Cortex of kidney (tissue), 1 donor: Measurements from ENCODE around the gene PRKG2.
"Not testable (repeated sequence)": the region's sequence is repeated elsewhere in the genome, so short reads cannot be mapped to it uniquely, and the experiment has no call there.

Experiments
- DNase-seq: peaks from one replicate; lab custom pipeline; 2025; lab: John Stamatoyannopoulos, UW

Gene PRKG2, protein sequence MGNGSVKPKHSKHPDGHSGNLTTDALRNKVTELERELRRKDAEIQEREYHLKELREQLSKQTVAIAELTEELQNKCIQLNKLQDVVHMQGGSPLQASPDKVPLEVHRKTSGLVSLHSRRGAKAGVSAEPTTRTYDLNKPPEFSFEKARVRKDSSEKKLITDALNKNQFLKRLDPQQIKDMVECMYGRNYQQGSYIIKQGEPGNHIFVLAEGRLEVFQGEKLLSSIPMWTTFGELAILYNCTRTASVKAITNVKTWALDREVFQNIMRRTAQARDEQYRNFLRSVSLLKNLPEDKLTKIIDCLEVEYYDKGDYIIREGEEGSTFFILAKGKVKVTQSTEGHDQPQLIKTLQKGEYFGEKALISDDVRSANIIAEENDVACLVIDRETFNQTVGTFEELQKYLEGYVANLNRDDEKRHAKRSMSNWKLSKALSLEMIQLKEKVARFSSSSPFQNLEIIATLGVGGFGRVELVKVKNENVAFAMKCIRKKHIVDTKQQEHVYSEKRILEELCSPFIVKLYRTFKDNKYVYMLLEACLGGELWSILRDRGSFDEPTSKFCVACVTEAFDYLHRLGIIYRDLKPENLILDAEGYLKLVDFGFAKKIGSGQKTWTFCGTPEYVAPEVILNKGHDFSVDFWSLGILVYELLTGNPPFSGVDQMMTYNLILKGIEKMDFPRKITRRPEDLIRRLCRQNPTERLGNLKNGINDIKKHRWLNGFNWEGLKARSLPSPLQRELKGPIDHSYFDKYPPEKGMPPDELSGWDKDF

GRCh38 chr4:81214881-81215868 is at the start of gene PRKG2:
PRKG2 (minus strand) TSS chr4:81215222; CDS start chr4:81205047, 10,175 bp downstream.
- no peak for DNase-seq

DNA sequence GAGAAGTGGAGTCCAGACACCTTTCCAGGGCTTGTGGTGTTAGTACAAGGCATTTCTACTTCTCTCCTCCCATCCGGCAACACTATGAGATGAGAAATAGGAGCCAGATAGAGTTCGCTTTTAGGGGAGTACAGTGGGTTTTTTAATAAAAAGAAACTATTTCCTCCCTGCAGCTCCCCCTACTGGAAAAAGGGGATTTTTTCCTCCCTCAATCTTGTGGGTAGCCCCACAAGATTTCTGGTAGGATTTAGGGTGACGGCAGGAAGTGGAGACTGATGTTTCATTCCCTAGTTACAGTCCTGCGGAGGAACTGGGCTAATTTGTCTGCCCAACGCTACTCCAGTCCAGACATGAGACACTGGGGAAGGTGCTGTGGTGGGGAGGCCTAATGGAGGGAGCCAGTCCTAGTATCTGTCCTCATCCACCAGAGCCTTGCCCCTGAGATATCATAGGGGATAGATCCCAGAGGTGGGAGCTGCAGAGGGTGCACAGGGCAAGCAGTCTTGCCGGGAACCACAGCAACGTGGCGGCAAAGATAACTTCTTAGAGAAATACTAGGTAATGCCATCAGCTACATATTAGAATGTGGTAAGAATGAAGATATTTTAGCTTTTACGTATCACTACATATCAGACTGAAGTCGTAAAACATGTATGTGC is 45.5 kb upstream of the PRKG2 start:
- no peak for DNase-seq

DNA sequence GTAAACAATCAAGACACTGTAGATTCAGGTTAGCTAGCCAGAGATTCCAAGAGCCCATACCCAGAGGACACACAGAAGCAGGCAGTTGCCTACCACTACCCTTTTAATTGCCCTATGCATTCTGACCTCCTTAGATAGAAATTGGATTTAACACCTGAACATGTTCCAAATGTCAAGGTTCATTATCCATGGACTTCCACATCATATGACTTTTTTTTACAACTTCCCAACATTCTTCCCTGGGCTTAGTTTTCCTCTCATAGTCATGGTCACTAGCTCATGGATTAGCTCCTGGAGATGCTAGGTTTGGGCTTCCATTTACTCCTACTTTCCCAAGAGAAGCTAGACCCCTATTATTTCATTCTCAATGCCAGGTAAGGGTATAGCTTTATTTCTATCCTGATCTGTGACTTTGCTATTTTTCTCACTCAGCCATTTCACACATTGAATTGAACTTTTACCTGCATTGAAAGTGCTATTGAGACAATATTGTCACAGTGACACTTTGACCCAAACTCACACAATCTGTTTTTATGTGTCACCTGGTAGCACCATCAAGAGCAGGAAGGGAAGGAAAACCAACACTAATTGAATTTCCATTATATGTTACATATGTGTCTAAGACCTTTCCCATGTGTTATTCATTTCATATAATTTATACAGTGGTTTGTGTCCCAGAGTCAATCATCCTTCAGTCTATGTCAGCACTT is 44.0 kb upstream of the PRKG2 start:
- DNase-seq: no peak

DNA sequence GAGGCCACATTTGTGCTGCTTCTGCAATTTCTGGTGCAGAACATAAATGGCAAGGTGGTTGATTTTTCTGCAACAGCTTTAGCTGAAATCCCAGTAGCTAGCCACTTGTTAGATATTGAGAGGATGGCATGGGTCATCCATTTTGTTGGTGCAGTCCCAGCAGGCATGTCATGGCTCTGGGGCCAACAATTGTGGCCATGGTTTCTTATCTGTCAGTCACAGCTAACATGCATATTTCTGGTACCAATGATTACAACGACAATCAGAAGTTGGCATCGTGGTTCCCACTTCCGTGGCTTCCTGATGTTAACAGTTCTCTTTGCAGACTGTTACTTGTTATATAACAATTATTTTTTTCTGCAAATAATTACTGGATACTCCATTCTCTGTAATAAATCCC is 42.8 kb upstream of the PRKG2 start:
- DNase-seq: no peak

GRCh38 chr4:81257021-81257420 is 42.0 kb upstream of the PRKG2 start:
- DNase-seq: no peak

GRCh38 chr4:81256059-81256970 is 41.3 kb upstream of the PRKG2 start:
- no peak for DNase-seq

GRCh38 chr4:81255524-81255923 is 40.5 kb upstream of the PRKG2 start:
- DNase-seq: no peak

- DNase-seq: no peak
These were observed 35.4 kb upstream of the PRKG2 start for GRCh38 chr4:81250430-81250829.

DNA sequence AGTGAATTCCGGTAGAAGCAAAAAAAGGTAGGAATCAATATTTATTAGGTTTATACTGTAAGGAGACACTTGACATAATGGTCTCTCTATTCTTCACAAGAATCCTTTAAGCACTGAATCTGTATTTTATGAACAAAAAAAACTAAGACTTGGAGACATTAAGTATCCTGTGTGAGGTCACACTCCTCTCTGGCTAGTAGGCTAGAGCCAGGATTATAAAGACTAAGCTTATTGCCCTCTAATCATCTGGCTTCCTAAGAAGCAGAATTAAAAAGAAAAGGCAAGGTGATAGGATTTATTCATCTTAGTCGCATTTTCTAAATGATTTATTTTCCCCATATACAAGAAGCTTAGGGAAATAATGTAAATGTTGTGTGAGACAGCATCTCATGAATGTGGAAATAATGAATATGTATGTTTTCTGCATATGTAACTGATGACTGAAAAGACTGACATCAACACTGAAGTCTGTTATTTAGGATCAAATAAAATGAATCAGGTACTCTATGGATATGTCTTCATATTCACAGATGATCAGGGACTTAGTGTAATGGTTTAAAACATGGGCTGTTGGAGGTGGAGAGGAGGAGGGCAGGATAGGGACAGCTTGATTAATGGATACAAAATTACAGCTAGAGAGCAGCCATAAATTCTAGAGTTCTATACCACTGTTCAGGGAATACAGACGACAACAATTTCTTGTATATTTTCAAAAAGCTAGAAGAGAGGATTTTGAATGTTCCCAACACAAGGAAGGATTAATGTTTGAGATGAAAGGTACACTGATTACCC is 30.4 kb upstream of the PRKG2 start:
- DNase-seq: no peak

DNA sequence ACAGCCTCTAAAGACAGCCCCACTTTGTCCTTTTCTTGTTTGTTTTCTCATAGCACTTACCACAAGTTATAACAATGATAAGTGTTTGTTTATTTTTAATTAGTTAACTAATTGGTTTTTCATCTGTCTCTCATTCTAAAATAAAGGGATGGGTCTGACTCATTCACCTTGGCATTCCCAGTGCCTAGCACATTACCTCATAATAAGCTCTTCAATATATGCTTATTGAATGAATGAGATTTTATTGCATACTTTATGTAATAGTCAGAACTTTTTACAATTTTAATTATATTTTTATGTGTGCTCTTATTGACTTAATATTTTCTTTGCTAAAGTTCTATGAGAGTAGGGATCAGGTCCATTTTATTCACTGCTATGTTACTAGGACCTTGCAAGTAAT is 22.8 kb upstream of the PRKG2 start:
- DNase-seq: no peak

DNA sequence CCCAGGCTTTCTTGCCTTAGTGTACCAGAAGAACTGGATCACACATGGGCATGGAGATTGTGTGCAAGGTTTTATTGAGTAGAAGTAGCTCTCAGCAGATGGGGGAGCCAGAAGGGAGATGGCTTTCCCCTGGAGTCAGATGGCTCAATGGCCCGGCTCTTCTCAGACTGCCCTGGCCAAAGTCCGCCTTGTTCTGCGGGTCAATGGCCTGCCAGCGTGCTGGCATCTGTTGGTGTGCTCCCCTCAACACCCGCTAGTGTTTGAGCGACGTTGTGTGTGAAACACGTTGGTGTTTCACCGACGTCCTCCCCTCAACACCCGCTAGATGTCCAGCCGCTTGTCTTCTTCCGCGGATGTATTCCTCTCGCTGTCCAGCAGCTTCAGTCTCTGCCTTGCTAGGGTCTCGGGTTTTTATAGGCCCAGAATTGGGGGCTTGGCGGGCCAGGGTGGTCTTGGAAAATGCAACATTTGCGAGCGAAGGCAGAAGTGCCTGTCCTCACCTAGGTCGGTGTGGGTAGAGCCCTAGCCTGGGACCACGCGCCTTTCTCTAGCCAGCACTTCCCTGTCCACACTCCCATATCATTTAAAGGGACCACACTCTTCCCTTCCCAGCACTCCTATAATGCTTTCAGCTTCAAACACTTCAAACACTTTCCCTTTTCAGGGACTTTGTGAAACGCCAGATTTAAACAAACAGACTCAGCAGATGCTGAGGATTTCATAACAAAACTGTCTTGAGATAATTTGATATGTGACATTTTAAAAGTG is 21.1 kb upstream of the PRKG2 start:
- no peak for DNase-seq

DNA sequence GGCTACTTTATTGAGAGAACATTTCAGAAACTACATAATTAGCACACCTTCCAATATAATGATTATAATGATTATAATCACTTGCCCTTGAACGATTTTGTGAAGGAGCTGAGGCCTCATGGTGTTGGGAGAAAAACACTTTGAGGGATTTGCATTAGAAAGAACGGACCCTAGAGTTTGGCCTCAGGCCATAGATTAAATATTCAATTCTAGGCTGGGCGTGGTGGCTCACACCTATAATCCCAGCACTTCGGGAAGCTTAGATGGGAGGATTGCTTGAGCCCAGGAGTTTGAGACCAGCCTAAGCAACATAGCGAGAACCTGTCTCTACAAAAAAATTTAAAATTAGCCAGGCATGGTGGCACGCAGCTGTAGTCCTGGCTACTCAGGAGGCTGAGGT is 12.9 kb upstream of the PRKG2 start:
- DNase-seq: no peak

DNA sequence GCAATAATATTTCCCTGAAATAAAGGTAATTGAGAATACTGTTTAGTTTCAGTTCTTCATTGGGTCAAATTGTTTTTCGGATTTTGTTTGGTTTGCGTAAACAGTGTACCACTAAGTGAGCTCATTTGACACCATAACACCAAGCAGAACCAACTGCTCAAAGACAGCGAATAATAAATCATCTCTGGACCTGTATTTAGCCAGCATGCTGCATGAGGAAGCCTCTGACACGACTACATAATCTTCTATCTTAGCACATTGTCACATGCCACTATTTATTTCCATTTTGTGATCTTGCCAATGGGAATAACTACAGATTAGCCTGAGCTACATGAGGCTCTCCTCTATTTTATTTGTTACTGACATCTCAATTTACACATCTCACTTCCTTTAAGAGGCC is 12.1 kb upstream of the PRKG2 start:
- DNase-seq: no peak

- no peak for DNase-seq
These were observed 10.2 kb upstream of the PRKG2 start for GRCh38 chr4:81225252-81225651.

DNA sequence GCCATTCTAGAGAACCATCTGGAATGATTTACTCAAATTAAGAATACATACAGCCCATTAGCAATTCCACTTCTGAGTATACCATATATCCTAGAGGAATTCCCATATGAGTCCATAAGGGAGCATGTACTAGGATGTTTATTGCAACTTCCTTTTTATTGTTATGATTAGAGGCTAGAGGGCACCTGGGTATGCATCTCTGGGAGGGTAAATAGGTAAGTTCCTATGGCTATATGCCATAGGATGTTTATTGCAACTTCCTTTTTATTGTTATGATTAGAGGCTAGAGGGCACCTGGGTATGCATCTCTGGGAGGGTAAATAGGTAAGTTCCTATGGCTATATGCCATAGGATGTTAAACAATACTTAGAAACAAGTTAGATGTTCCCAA is 7.1 kb upstream of the PRKG2 start:
- DNase-seq: not testable (repeated sequence)

GRCh38 chr4:81221303-81222081 is 6.5 kb upstream of the PRKG2 start:
- no peak for DNase-seq

DNA sequence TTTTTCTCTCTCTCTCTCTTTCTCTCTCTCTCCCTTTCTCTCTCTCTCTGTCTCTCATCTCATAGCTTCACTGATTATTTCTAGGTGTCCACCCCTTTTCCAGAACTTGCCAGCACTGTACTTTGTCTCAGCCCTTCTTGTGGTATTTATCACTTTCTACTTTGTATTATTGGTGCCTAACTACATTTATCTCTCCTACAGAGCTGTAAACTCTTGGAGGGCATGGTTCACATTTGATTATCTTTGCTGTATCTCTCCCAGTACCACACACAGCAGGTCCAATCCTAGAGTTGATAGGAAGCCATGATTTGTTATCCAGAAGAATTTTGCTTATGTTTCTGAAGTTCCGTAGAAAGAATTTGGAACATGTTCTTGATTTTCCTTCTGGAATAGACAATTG is 5.2 kb upstream of the PRKG2 start:
- no peak for DNase-seq

- no peak for DNase-seq
These were observed 3.2 kb upstream of the PRKG2 start for GRCh38 chr4:81218206-81218605.
